Osteoblast (primary cell): ENCODE measurements around the gene PRKN. TPM values are rescaled to one million over a fixed set of nuclear protein-coding genes. Genes with fewer than 3 reads are reported as not detected.

Source experiments
- DNase-seq: peaks from one replicate; pipeline ENCODE4 v3.0.0; 2011; ENCODE audit warnings: low spot score, mixed read lengths; ENCODE audit not compliant: insufficient read length; ENCODE audit errors: missing footprints
- H2AFZ ChIP-seq: 2 replicates; pipeline ENCODE4 v1.6.0; 2011; ENCODE audit warnings: mild to moderate bottlenecking, low read length
- H3K27ac ChIP-seq: 2 replicates; pipeline ENCODE4 v1.5.1; 2011; ENCODE audit warnings: mild to moderate bottlenecking, low read depth, low read length, moderate library complexity
- H3K27me3 ChIP-seq: 2 replicates; pipeline ENCODE4 v1.6.0; 2012; ENCODE audit warnings: mild to moderate bottlenecking, control low read depth, inconsistent platforms, low read length, moderate library complexity; ENCODE audit not compliant: insufficient read depth
- H3K36me3 ChIP-seq: 2 replicates; pipeline ENCODE4 v1.5.1; 2011; ENCODE audit warnings: mild to moderate bottlenecking, low read length, control low read depth, moderate library complexity; ENCODE audit not compliant: insufficient read depth
- H3K4me1 ChIP-seq: 2 replicates; pipeline ENCODE4 v1.5.1; 2011; ENCODE audit warnings: mild to moderate bottlenecking, low read length, control low read depth, moderate library complexity; ENCODE audit not compliant: insufficient read depth
- H3K4me2 ChIP-seq: 2 replicates; pipeline ENCODE4 v1.6.0; 2011; ENCODE audit warnings: mild to moderate bottlenecking, low read length; ENCODE audit not compliant: insufficient read depth
- H3K4me3 ChIP-seq: fragments of 200-600 bp; sonication (generic); 3 replicates; pipeline ENCODE4 v1.5.1; 2012; ENCODE audit warnings: mild to moderate bottlenecking, low read length, inconsistent platforms; ENCODE audit not compliant: insufficient read depth
- H3K79me2 ChIP-seq: 2 replicates; pipeline ENCODE4 v1.6.0; 2012; ENCODE audit warnings: mild to moderate bottlenecking, low read length, control low read depth, inconsistent platforms; ENCODE audit not compliant: insufficient read depth
- H3K9me3 ChIP-seq: 2 replicates; pipeline ENCODE4 v1.5.1; 2011; ENCODE audit warnings: low read depth, low read length, control low read depth
- H4K20me1 ChIP-seq: 2 replicates; pipeline ENCODE4 v1.6.0; 2012; ENCODE audit warnings: mild to moderate bottlenecking, low read length, control low read depth; ENCODE audit not compliant: insufficient read depth
- CTCF ChIP-seq: IDR thresholded peaks from 2 replicates; pipeline ENCODE4 v1.5.1; 2011; ENCODE audit warnings: mild to moderate bottlenecking, low read depth, low read length, moderate library complexity; ENCODE audit errors: extremely low read depth
- total RNA-seq: library from RNA; depleted of rRNA; stranded (reverse); fragments of >200 nt; gene quantifications from 2 replicates; pipeline ENCODE4 v1.2.3, GENCODE V29; 2012

Gene PRKN
- total RNA-seq, 1 donor = 2.9 TPM

- no peaks in the 10 kb centered on the region for H3K27me3 ChIP-seq
- no peak overlapping the region for H3K4me2 ChIP-seq
- H3K4me1 ChIP-seq = no peaks in the 10 kb centered on the region
- no peaks in the 10 kb centered on the region for H4K20me1 ChIP-seq
- H3K4me3 ChIP-seq = no peak overlapping the region
- H3K79me2 ChIP-seq = no peaks in the 10 kb centered on the region
- no peak overlapping the region for H3K27ac ChIP-seq
- H3K36me3 ChIP-seq = no peaks in the 10 kb centered on the region
- DNase-seq = no peak
- H3K9me3 ChIP-seq = no peaks in the 10 kb centered on the region
- no peak for TF ChIP-seq CTCF
- no peak overlapping the region for H2AFZ ChIP-seq
These were observed 549.3 kb downstream of the PRKN start for GRCh38 chr6:162178266-162178665.

GRCh38 chr6:162177746-162178145 is 549.8 kb downstream of the PRKN start:
- no peak overlapping the region for H2AFZ ChIP-seq
- no peaks in the 10 kb centered on the region for H3K4me1 ChIP-seq
- H3K27ac ChIP-seq = no peak overlapping the region
- H3K4me3 ChIP-seq = no peak overlapping the region
- H3K4me2 ChIP-seq = no peak overlapping the region
- no peaks in the 10 kb centered on the region for H3K36me3 ChIP-seq
- no peaks in the 10 kb centered on the region for H3K79me2 ChIP-seq
- no peak for TF ChIP-seq CTCF
- H3K9me3 ChIP-seq = no peaks in the 10 kb centered on the region
- no peaks in the 10 kb centered on the region for H4K20me1 ChIP-seq
- no peaks in the 10 kb centered on the region for H3K27me3 ChIP-seq
- no peak for DNase-seq

- H3K79me2 ChIP-seq = no peaks in the 10 kb centered on the region
- no peak overlapping the region for H3K4me3 ChIP-seq
- no peak for DNase-seq
- H3K4me1 ChIP-seq = no peaks in the 10 kb centered on the region
- H4K20me1 ChIP-seq = no peaks in the 10 kb centered on the region
- no peak overlapping the region for H3K27ac ChIP-seq
- H3K27me3 ChIP-seq = no peaks in the 10 kb centered on the region
- H2AFZ ChIP-seq = no peak overlapping the region
- H3K4me2 ChIP-seq = no peak overlapping the region
- H3K9me3 ChIP-seq = no peaks in the 10 kb centered on the region
- H3K36me3 ChIP-seq = no peaks in the 10 kb centered on the region
- TF ChIP-seq CTCF = no peak
These were observed 554.1 kb downstream of the PRKN start for GRCh38 chr6:162173466-162173865.

GRCh38 chr6:162165479-162165878 is 562.1 kb downstream of the PRKN start:
- Histone ChIP-seq H3K4me3 (no peak overlapping the region), H3K4me1 (no peaks in the 10 kb centered on the region), H3K9me3 (peaks cover 4% of the 10 kb centered on the region), H3K27me3 (no peaks in the 10 kb centered on the region), H3K36me3 (no peaks in the 10 kb centered on the region), H3K27ac (no peak overlapping the region), H3K4me2 (no peak overlapping the region), H3K79me2 (no peaks in the 10 kb centered on the region), H2AFZ (no peak overlapping the region), H4K20me1 (no peaks in the 10 kb centered on the region)
- no peak for DNase-seq
- TF ChIP-seq CTCF = no peak
